ENCODE measurements around the gene PLA2G4A.

DNA sequence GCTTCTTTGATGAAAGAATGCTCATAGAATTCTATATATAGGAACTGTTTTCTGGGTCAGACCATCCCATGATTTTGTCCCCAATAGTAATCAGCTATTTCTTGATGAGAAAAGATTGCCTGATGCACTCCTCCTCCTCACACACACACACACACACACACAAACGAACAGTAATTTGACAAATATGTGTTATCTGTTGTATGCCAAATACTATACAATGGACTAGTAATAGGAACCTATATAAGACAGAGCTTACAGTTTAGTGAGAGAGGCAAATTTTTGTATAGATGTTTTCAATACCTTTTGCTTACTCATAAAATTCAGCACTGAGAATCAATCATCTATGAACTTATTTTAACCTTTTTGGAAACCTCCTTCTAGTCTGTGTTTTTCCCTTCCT, 76.8 kb downstream of the PLA2G4A start:
- TF ChIP-seq SMC3 (IDR thresholded peaks at IDR 0.05; ENCODE audit: low read depth, low read length) (no peak), FOXJ3 (CRISPR knock-in tag; IDR thresholded peaks at IDR 0.05) (no peak), NFIC (IDR thresholded peaks at IDR 0.05; ENCODE audit: borderline replicate concordance) (no peak), FOSL2 (IDR thresholded peaks at IDR 0.05; ENCODE audit: borderline replicate concordance, low read depth) (no peak), SIN3A (IDR thresholded peaks at IDR 0.05; ENCODE audit: borderline replicate concordance, low read depth, low read length) (no peak), POLR2AphosphoS5 (IDR thresholded peaks at IDR 0.05; ENCODE audit: low read depth, low read length) (no peak), MXI1 (IDR thresholded peaks at IDR 0.05; ENCODE audit: low read depth, low read length) (no peak), EP300 (IDR thresholded peaks at IDR 0.05; ENCODE audit: borderline replicate concordance in 1 of 2, low read depth in 1 of 2, low read length in 1 of 2) (no peak), JUND (IDR thresholded peaks at IDR 0.05) (no peak)
- TF ChIP-seq, protein P1, sequence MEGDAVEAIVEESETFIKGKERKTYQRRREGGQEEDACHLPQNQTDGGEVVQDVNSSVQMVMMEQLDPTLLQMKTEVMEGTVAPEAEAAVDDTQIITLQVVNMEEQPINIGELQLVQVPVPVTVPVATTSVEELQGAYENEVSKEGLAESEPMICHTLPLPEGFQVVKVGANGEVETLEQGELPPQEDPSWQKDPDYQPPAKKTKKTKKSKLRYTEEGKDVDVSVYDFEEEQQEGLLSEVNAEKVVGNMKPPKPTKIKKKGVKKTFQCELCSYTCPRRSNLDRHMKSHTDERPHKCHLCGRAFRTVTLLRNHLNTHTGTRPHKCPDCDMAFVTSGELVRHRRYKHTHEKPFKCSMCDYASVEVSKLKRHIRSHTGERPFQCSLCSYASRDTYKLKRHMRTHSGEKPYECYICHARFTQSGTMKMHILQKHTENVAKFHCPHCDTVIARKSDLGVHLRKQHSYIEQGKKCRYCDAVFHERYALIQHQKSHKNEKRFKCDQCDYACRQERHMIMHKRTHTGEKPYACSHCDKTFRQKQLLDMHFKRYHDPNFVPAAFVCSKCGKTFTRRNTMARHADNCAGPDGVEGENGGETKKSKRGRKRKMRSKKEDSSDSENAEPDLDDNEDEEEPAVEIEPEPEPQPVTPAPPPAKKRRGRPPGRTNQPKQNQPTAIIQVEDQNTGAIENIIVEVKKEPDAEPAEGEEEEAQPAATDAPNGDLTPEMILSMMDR (IDR thresholded peaks at IDR 0.05), result no peak
- TF ChIP-seq, protein P2, sequence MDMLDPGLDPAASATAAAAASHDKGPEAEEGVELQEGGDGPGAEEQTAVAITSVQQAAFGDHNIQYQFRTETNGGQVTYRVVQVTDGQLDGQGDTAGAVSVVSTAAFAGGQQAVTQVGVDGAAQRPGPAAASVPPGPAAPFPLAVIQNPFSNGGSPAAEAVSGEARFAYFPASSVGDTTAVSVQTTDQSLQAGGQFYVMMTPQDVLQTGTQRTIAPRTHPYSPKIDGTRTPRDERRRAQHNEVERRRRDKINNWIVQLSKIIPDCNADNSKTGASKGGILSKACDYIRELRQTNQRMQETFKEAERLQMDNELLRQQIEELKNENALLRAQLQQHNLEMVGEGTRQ (IDR thresholded peaks at IDR 0.05; ENCODE audit: borderline replicate concordance, low read depth, low read length), result no peak
- TF ChIP-seq, protein P3, sequence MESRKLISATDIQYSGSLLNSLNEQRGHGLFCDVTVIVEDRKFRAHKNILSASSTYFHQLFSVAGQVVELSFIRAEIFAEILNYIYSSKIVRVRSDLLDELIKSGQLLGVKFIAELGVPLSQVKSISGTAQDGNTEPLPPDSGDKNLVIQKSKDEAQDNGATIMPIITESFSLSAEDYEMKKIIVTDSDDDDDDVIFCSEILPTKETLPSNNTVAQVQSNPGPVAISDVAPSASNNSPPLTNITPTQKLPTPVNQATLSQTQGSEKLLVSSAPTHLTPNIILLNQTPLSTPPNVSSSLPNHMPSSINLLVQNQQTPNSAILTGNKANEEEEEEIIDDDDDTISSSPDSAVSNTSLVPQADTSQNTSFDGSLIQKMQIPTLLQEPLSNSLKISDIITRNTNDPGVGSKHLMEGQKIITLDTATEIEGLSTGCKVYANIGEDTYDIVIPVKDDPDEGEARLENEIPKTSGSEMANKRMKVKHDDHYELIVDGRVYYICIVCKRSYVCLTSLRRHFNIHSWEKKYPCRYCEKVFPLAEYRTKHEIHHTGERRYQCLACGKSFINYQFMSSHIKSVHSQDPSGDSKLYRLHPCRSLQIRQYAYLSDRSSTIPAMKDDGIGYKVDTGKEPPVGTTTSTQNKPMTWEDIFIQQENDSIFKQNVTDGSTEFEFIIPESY (IDR thresholded peaks at IDR 0.05; ENCODE audit: borderline replicate concordance, low read depth), result no peak
